Pulmonary artery endothelial cell (primary cell): ENCODE data around the gene RGS7BP. TPM values are rescaled to one million over a fixed set of nuclear protein-coding genes. Genes with fewer than 3 reads are reported as not detected.

Source experiments
- DNase-seq: peaks from one replicate; pipeline ENCODE4 v3.0.0-alpha.2; 2011; ENCODE audit warnings: low read depth, low spot score
- total RNA-seq: library from RNA; depleted of rRNA; stranded (reverse); fragments of >200 nt; gene quantifications from 2 replicates; pipeline ENCODE4 v1.2.3, GENCODE V29; 2014

The RGS7BP gene
- total RNA-seq, 1 donor from 2014 or later: 4.6 TPM

DNA sequence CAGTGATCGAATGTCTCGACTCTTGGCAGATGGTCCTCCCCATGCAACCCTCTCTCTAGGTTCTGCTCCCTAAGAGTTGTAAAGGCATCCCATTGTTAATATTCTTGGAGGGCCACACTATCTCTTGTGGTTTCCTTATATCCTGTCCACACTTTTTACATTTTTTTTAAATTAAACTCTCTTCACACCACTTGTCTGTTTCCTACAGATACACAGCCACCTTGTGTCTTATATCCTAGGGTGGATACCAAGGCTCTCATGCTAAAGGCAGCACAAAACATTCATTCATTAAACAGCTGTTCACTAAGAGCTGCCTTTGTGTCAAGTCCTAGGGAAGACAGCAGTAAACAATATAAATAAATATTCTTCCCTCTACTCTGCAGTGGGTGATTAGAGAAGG, 124.0 kb downstream of the RGS7BP start:
- DNase-seq: no peak

DNA sequence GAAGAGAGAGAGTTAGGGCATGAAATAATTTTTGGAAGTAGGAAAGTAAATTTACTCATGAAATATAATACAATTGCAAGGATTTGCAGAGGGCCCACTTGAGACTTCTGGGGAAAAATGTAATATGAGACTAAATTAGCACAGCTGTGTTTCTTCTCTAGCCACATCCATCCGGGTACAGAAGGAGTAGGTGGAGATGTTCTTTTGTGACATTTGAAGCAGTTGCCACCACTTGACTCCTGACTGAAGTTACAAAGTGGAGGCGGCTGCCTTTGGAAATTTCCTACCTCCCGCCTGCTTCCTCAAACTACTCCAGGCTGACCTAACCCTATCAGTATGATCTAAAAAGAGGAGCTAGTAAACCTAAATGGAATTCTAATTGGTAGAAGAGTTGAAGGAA, 126.4 kb downstream of the RGS7BP start:
- no peak for DNase-seq

DNA sequence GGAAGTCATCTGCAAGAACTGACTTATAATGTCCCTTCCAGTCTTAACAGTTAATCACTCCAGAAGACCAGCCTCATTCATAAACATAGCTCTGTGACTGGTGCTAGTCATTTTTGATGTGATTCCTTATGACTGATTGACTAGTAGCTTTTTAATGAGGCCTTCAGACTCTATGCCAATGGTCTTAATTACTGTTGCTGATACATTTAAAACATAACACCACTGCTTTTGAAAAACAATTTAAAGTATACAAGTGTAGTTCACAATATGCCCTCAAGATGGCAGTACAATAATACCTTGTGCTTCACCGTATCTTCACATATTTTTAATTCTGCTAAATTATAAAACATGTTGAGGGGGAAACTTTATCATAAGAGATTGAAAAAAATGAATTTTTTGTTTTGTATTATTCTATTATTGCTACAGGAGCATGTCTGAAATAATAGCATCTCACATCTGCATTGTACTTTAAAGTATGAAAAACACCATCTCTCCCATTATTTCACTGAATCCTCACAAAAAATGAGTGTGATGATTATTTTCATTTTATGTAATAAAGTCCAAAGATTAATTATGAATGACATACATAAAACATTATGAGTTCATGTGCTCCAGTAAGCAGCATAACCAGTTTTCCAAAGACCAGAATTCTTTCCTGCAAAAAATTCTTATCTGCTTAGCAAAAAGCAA, 129.3 kb downstream of the RGS7BP start:
- DNase-seq: no peak

DNA sequence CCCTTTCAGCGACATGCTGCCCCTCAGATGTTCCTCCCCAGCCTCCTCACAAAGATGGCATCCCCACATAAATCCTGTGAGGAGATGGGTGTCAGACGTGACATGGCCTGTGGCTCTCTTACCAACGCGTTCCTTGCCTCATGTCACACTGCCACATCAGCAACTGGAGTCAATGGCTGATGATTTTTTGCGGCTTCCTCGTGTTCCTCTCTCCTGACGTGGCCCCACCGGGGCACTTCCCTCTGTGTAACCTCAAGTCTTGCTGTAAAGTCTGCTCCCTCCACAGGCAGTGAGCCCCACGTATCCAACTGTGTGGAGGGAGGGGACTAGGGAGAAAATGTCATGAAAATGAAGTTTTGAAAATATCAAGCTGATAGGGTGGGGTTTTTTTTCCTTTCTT, 131.3 kb downstream of the RGS7BP start:
- DNase-seq: no peak

DNA sequence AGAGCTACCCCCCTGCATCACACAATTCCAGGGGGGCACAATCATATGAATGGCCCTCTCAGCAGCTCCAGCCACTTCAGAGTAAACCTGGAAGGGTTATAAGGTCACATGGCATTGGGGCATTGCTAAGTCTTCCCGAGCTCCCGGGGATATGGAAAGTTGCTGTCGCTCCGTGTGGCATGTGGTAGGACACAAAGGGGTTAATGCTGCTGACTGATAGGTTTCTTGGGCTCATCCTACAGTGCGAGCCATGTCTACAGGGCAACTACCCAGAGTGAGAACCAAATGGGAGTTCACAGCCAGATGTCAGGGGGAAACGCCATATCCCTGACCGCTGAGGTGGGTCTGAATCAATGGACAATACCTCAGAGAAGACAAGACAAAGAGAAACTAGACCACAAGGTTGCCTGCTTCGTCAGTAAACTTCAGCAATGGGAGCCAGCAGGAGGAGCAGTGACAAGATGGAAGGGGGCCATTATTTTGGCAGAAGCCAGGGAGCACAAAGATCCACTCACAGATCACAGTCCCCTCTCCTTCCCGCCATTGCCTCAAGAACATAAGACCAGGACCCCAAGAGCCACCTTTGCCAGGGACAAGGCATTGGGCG, 132.1 kb downstream of the RGS7BP start:
- DNase-seq: no peak

DNA sequence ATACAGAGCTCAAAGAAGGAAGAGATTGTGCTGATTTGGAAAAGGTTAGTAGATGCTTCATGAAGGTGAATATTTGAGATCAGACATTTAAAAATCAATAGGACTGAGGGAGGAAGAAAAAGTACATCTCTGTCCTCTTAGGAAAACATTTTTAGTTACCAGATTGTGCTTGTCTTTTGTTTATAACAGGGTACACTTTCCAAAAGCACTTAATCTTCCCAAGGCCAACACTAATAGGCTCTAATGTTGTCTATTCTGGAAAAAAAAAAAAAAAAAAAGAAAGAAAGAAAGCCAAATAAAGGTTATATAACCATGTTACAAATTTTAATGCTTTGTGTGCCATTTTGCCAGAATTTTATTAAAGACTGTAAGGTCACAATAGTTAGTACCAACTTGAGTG, 139.0 kb downstream of the RGS7BP start:
- DNase-seq: no peak

DNA sequence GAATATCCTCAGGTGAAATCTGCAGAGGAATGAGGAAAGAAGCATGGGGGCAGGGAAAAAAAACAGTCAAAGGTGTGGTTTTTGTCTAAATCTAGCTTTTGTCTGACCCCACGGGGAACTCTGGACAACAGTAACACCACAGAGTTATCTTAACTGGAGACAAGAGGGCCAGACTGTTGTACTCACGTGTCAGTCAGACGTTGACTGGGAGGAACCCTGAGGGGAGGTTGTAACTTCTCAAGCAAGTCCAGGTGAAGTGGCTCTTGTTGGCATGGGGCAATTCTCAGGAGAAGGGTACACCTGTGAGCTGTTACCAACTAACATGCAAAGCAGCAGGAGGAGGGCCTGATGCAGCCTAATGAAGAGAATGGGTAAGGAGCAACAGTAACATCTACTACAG, 140.4 kb downstream of the RGS7BP start:
- DNase-seq: no peak

DNA sequence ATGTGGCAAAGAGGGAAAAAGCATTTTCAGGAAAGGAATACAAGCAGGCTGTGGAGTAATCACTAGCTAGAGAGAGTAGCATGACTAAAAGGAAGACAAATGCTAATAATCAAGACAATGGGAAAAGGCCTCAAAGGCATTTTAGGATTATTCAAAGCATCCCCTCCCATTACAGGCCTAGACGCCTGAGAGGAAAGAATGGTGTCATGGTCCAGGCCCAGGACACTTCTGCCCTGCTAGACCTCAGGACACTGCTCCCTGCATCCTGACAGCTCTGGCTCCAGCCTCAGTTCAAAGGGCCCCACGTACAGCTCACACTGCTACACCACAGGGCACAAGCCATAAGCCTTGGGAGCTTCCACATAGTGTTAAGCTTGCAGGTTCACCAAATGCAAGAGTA, 143.7 kb downstream of the RGS7BP start:
- no peak for DNase-seq

DNA sequence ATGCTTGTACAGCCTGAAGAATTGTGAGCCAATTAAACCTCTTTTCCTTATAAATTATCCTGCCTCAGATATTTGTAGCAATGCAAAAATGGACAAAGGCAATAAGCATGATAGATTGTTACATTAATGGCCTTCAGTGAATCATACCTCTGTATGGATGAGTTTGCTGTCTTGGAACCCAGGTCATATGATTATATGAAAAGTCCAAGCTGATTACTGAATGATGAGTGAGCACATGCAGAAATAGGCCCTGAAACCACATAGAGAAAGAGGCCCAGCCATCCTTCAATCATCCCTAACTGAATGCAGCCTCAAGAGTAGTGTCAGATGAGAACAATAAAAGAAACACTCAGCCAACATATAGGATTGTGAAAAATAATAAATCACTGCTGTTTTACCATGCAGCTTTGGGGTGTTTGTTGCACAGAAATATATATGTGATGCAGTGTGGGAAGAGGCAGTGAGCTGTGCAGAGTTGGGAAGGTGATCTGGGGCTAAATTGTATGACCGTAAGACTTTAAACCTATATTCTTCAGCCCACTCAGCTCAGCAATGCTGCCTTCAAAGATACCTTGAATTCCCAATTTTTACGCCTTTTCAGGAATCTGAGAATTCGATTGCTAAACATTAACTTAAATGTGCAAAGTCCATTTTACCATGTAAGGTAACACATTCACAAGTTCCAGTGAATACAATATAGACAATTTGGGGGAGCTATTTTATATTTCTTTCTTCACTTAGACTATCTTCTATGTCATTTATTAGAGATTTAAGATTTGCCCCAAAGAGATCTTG, 148.1 kb downstream of the RGS7BP start:
- DNase-seq: no peak

DNA sequence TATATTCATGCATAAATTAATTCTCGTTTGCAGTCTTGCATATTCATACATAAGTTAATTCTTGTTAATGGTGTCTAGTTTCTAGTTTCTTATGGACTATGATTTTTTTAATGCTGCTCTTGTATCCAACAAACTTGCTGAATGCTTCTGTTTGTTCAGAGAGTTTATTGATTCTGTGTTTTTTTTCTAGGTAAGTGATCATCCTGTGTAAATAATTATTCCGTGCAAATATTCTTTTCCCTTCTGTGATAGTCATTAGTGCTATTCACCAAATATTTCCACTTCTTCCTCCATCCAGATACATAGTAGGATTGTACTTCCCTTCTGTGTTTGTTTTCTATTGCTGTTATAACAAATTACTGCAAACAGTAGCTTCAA, 148.7 kb downstream of the RGS7BP start:
- DNase-seq: no peak

DNA sequence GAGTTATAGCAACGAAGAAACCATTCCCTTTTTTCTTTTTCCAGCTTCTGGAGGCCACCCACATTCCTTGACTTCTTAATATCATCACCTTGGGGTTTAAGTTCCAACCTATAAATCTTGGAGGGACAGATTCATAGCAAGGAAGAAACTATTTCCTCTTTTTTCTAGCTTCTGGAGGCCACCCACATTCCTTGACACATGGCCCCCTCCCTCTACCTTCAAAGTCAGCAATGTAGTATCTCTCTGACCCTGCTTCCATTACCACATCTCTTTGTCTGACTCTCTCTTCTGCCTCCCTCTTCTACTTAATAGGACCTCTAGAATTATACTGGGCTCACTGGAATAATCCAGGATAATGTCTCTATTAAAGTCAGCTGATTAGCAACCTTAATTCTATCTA, 149.8 kb downstream of the RGS7BP start:
- DNase-seq: no peak

DNA sequence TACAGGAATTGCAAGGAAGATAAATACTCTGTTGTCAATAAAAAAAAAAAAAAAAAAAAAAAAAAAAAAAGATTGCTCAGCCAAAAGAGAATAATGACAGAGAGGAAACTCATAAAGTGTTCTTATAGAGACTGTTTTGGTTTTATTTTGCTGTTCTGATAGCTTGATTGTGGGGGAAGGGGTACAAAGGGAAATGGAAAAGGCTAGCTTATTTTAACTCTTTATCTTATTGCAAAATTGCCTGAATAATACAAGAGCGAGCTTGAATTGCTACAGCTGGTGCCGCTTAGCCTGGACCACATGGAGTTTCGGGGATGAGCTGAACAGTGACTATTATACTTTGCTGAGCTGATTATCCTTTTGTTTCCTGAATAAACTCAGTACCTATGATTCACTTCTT, 153.5 kb downstream of the RGS7BP start:
- DNase-seq: no peak

Other genes starting within 250 kb of the RGS7BP start
- not detected in 2 replicates for gene SHISAL2B, start 184.5 kb downstream of the RGS7BP start, total RNA-seq